K562 (cell line): Measurements from ENCODE around the gene MMP24. TPM values are rescaled to one million over a fixed set of nuclear protein-coding genes. Genes with fewer than 3 reads are reported as not detected.

Experiments
- ARHGAP35 ChIP-seq: fragments of 450-650 bp; IDR thresholded peaks from 2 replicates; pipeline ENCODE4 v1.6.1; 2018; ENCODE audit not compliant: partially characterized antibody
- BACH1 ChIP-seq: fragments of 200-800 bp; sonication (Bioruptor generic); IDR thresholded peaks from 2 replicates; pipeline ENCODE4 v1.6.1; 2016; ENCODE audit warnings: missing genetic modification characterization, missing compliant biosample characterization
- BMI1 ChIP-seq: fragments of 150-350 bp; IDR thresholded peaks from 2 replicates; pipeline ENCODE4 v1.6.1; 2014; ENCODE audit warnings: low read length
- BRD9 ChIP-seq: fragments of 450-650 bp; IDR thresholded peaks from 2 replicates; pipeline ENCODE4 v1.6.1; 2018; ENCODE audit warnings: low read depth; ENCODE audit not compliant: partially characterized antibody
- CBX5 ChIP-seq: IDR thresholded peaks from 2 replicates; pipeline ENCODE4 v1.6.1; 2014; ENCODE audit warnings: low read depth, borderline replicate concordance
- CEBPG ChIP-seq, 3 experiments: fragments of 200-800 bp in 1 of 3; sonication (Bioruptor generic) in 1 of 3; sonication (generic) in 1 of 3; formaldehyde crosslinking in 1 of 3; IDR thresholded peaks in 2 of 3; conservative IDR thresholded peaks in 1 of 3; 2 replicates each; pipeline versions ENCODE4 v1.6.1 to v1.8.0; 2016 to 2022; ENCODE audit warnings: missing compliant biosample characterization in 2 of 3, missing genetic modification characterization in 2 of 3, mild to moderate bottlenecking in 1 of 3, missing genetic modification reagents in 1 of 3
- COPS2 ChIP-seq: fragments of 450-650 bp; conservative IDR thresholded peaks from 2 replicates; pipeline ENCODE4 v1.6.1; 2016; ENCODE audit warnings: mild to moderate bottlenecking, moderate library complexity
- CTBP1 ChIP-seq: fragments of 450-650 bp; IDR thresholded peaks from 2 replicates; pipeline ENCODE4 v1.6.1; 2016; ENCODE audit warnings: borderline replicate concordance
- KLF10 ChIP-seq: fragments of 250-450 bp; sonication (Bioruptor Pico); IDR thresholded peaks from 2 replicates; pipeline ENCODE4 v1.6.1; 2021; ENCODE audit warnings: matching md5 sums
- PHTF2 ChIP-seq: fragments of 250-450 bp; sonication (Bioruptor Pico); IDR thresholded peaks from 2 replicates; pipeline ENCODE4 v1.5.0; 2021; ENCODE audit warnings: mild to moderate bottlenecking
- SAFB ChIP-seq: fragments of 200-400 bp; formaldehyde crosslinking; IDR thresholded peaks from 2 replicates; pipeline ENCODE4 v1.6.1; 2017; ENCODE audit warnings: low read depth, low read length, borderline replicate concordance
- SMARCE1 ChIP-seq: fragments of 450-650 bp; IDR thresholded peaks from 2 replicates; pipeline ENCODE4 v1.7.1; 2016; ENCODE audit warnings: mild to moderate bottlenecking
- SREBF2 ChIP-seq: sonication (generic); formaldehyde crosslinking; IDR thresholded peaks from 2 replicates; pipeline ENCODE4 v1.4.0; 2020; ENCODE audit warnings: mild to moderate bottlenecking, missing genetic modification reagents
- TCF3 ChIP-seq: sonication (generic); formaldehyde crosslinking; IDR thresholded peaks from 2 replicates; pipeline ENCODE4 v1.4.0; 2020; ENCODE audit warnings: mild to moderate bottlenecking, missing genetic modification reagents
- UBTF ChIP-seq, 2 experiments: IDR thresholded peaks; 2 replicates each; pipeline ENCODE4 v1.6.1; 2012; ENCODE audit warnings: improper control_type of control experiment in 2 of 2, low read depth in 2 of 2, low read length in 2 of 2, borderline replicate concordance in 1 of 2
- ZBTB1 ChIP-seq: sonication (generic); formaldehyde crosslinking; IDR thresholded peaks from 2 replicates; pipeline ENCODE4 v1.8.1; 2023; ENCODE audit warnings: missing genetic modification reagents, low read depth, mild to moderate bottlenecking, borderline replicate concordance
- ZNF184 ChIP-seq: sonication (generic); formaldehyde crosslinking; IDR thresholded peaks from 2 replicates; pipeline ENCODE4 v1.5.0; 2020; ENCODE audit warnings: missing genetic modification reagents
- ZNF277 ChIP-seq: fragments of 250-450 bp; sonication (Bioruptor Pico); IDR thresholded peaks from 2 replicates; pipeline ENCODE4 v1.8.0; 2022; ENCODE audit warnings: inconsistent platforms, mild to moderate bottlenecking, moderate library complexity, borderline replicate concordance
- ZNF644 ChIP-seq: fragments of 200-800 bp; sonication (Bioruptor generic); IDR thresholded peaks from 2 replicates; pipeline ENCODE4 v1.6.1; 2016; ENCODE audit warnings: low read depth, missing genetic modification characterization, missing compliant biosample characterization
- ZNF764 ChIP-seq: fragments of 250-450 bp; sonication (Bioruptor Pico); IDR thresholded peaks from 2 replicates; pipeline ENCODE4 v1.4.0; 2020; ENCODE audit warnings: low read depth, mild to moderate bottlenecking, moderate library complexity
- polyA plus RNA-seq, 8 experiments: library from polyadenylated mRNA; depleted of rRNA in 4 of 8; stranded (reverse) in 5 of 8; unstranded in 3 of 8; fragments of >200 nt; fragmentation: Nextera tagmentation in 2 of 8; fragmentation: Illumina TruSeq in 1 of 8; extraction: Ambion mirVana in 2 of 8; extraction: Trizol in 1 of 8; gene quantifications; 2 replicates each; pipeline versions ENCODE4 v1.2.1 to v1.2.3, GENCODE V29; 2011 to 2014; ENCODE audit warnings: inconsistent platforms in 1 of 8, missing spikeins in 1 of 8
- total RNA-seq, 7 experiments: library from RNA; depleted of rRNA in 6 of 7; stranded (reverse); fragments of >200 nt in 6 of 7; fragmentation: Illumina TruSeq in 2 of 7; extraction: Trizol in 2 of 7; gene quantifications; 2 replicates each; pipeline versions ENCODE4 v1.2.1 to v1.2.3, GENCODE V29; 2011 to 2021; ENCODE audit warnings: low replicate concordance in 1 of 7
- TF ChIP-seq, protein P1 (sequence below): sonication (generic); formaldehyde crosslinking; IDR thresholded peaks from 2 replicates; pipeline ENCODE4 v1.8.1; 2023; ENCODE audit warnings: mild to moderate bottlenecking, missing genetic modification reagents, moderate library complexity
- TF ChIP-seq, protein P2 (sequence below): sonication (generic); formaldehyde crosslinking; IDR thresholded peaks from 2 replicates; pipeline ENCODE4 v1.8.1; 2023; ENCODE audit warnings: mild to moderate bottlenecking, missing genetic modification reagents

The MMP24 gene
- total and polyA plus RNA-seq, 9 of the 15 experiments (the other 6 are each of a cell fraction or from before 2014, with no cell fraction given): 0.03 to 0.07 (median 0.03) TPM; not detected in 6

- TF ChIP-seq CTBP1: 0 out of 2 replicates have a peak, but pooled peaks have one; percentile 7
- no peak for TF ChIP-seq SAFB
- TF ChIP-seq COPS2: no peak
- peak; percentile 29 for TF ChIP-seq BRD9
- no peak for TF ChIP-seq ZBTB1 (CRISPR knock-in tag)
- TF ChIP-seq BMI1: no peak
- no peak for TF ChIP-seq ARHGAP35
- no peak for TF ChIP-seq ZNF764 (CRISPR knock-in tag)
- TF ChIP-seq, protein P1, sequence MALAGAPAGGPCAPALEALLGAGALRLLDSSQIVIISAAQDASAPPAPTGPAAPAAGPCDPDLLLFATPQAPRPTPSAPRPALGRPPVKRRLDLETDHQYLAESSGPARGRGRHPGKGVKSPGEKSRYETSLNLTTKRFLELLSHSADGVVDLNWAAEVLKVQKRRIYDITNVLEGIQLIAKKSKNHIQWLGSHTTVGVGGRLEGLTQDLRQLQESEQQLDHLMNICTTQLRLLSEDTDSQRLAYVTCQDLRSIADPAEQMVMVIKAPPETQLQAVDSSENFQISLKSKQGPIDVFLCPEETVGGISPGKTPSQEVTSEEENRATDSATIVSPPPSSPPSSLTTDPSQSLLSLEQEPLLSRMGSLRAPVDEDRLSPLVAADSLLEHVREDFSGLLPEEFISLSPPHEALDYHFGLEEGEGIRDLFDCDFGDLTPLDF (CRISPR knock-in tag): no peak
- TF ChIP-seq SREBF2 (CRISPR knock-in tag): no peak
- no peak for TF ChIP-seq KLF10 (CRISPR knock-in tag)
- no peak for TF ChIP-seq TCF3 (CRISPR knock-in tag)
- TF ChIP-seq ZNF644 (tag): no peak
- no peak for TF ChIP-seq BACH1 (tag)
- TF ChIP-seq ZNF277 (CRISPR knock-in tag): no peak
- no peak for TF ChIP-seq UBTF (IDR thresholded peaks at IDR 0.05; ENCODE audit: borderline replicate concordance in 1 of 2, low read depth in 2 of 2, low read length in 2 of 2)
- TF ChIP-seq, protein P2, sequence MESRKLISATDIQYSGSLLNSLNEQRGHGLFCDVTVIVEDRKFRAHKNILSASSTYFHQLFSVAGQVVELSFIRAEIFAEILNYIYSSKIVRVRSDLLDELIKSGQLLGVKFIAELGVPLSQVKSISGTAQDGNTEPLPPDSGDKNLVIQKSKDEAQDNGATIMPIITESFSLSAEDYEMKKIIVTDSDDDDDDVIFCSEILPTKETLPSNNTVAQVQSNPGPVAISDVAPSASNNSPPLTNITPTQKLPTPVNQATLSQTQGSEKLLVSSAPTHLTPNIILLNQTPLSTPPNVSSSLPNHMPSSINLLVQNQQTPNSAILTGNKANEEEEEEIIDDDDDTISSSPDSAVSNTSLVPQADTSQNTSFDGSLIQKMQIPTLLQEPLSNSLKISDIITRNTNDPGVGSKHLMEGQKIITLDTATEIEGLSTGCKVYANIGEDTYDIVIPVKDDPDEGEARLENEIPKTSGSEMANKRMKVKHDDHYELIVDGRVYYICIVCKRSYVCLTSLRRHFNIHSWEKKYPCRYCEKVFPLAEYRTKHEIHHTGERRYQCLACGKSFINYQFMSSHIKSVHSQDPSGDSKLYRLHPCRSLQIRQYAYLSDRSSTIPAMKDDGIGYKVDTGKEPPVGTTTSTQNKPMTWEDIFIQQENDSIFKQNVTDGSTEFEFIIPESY (CRISPR knock-in tag): no peak
- no peak for TF ChIP-seq PHTF2 (CRISPR knock-in tag)
- 0 out of 2 replicates have a peak, but pooled peaks have one; percentile 41 for TF ChIP-seq SMARCE1
- no peak for TF ChIP-seq ZNF184 (CRISPR knock-in tag)
- TF ChIP-seq CBX5: no peak
- TF ChIP-seq CEBPG (CRISPR knock-in tag; IDR thresholded peaks at IDR 0.05): no peak
- no peak for TF ChIP-seq CEBPG (tag; conservative IDR thresholded peaks at IDR 0.05 in 1 of 2, IDR thresholded peaks at IDR 0.05 in 1 of 2)
Measured at GRCh38 chr20:35284992-35285805, 58.7 kb downstream of the MMP24 start (continued).
